Testis (tissue), 3 donors: Measurements from ENCODE around the gene SMYD3. TPM values are rescaled to one million over a fixed set of nuclear protein-coding genes. Genes with fewer than 3 reads are reported as not detected.

Source experiments
- DNase-seq: peaks from one replicate; pipeline ENCODE4 v3.0.0-alpha.2; 2019
- H3K27ac ChIP-seq, 2 donors: fragments of 200-600 bp; sonication (generic); one replicate each; pipeline ENCODE4 v1.5.1; 2019
- H3K27me3 ChIP-seq: fragments of 200-600 bp; sonication (generic); one replicate; pipeline ENCODE4 v1.5.1; 2019
- H3K36me3 ChIP-seq: fragments of 200-600 bp; sonication (generic); one replicate; pipeline ENCODE4 v1.5.1; 2017; ENCODE audit warnings: low read depth; ENCODE audit errors: missing control alignments
- H3K4me1 ChIP-seq: fragments of 200-600 bp; sonication (generic); one replicate; pipeline ENCODE4 v1.5.1; 2019
- H3K4me3 ChIP-seq, 2 donors: fragments of 200-600 bp; sonication (generic); one replicate each; pipeline ENCODE4 v1.5.1; 2017 to 2019
- H3K9me3 ChIP-seq: fragments of 200-600 bp; sonication (generic); one replicate; pipeline ENCODE4 v1.5.1; 2017
- POLR2A ChIP-seq: fragments of 450-650 bp; IDR thresholded peaks from one replicate; pipeline ENCODE4 v1.6.1; 2017; ENCODE audit warnings: antibody characterized with exemption, mild to moderate bottlenecking, moderate library complexity
- WGBS, 2 donors: methylation state at CpG; one replicate each; pipeline ENCODE4 v1.1.5; 2018; 5-methylcytosine and 5-hydroxymethylcytosine counted together
- intact Hi-C: fragments of 100-400 bp; cut with DNase I; formaldehyde crosslinking; loops from one replicate; pipeline ENCODE4 v1.15.1; 2023; ENCODE audit warnings: low total_unique reads
- polyA plus RNA-seq: library from polyadenylated mRNA; stranded (reverse); fragments of 350-450 nt; fragmentation: Illumina TruSeq; extraction: RNeasy Lipid Tissue Mini Kit (QIAGEN cat#74804); gene quantifications from one replicate; pipeline ENCODE4 v1.2.3, GENCODE V29; 2014; ENCODE audit warnings: low read depth, low replicate concordance; ENCODE audit not compliant: insufficient read depth
- total RNA-seq, 2 donors: library from RNA; depleted of rRNA; stranded (reverse); fragments of >200 nt; gene quantifications; one replicate each; pipeline ENCODE4 v1.2.3, GENCODE V29; 2016
- TF ChIP-seq, protein P1 (sequence below), 3 experiments: fragments of 450-650 bp in 2 of 3; fragments of 200-600 bp in 1 of 3; sonication (generic) in 1 of 3; IDR thresholded peaks; one replicate each; pipeline ENCODE4 v1.5.1; 2016 to 2019; ENCODE audit warnings: antibody characterized with exemption in 3 of 3, mild to moderate bottlenecking in 2 of 3, moderate library complexity in 1 of 3

SMYD3 gene
- total and polyA plus RNA-seq, 3 donors from 2014 or later: 23.0 to 38.8 (median 38.7) TPM

GRCh38 chr1:245871915-245872314 is 635.2 kb downstream of the SMYD3 start:
- Histone ChIP-seq H3K4me1 (peaks cover 14% of the 10 kb centered on the region), H3K9me3 (no peaks in the 10 kb centered on the region), H3K4me3 (no peak overlapping the region), H3K36me3 (no peaks in the 10 kb centered on the region), H3K27ac (no peak overlapping the region), H3K27me3 (no peaks in the 10 kb centered on the region)
- DNase-seq: no peak
- WGBS, 2 donors: 94 to 95% methylated on average over 4 of the region's 4 CpGs
- intact Hi-C loops: no loop called here
- TF ChIP-seq, protein P1, sequence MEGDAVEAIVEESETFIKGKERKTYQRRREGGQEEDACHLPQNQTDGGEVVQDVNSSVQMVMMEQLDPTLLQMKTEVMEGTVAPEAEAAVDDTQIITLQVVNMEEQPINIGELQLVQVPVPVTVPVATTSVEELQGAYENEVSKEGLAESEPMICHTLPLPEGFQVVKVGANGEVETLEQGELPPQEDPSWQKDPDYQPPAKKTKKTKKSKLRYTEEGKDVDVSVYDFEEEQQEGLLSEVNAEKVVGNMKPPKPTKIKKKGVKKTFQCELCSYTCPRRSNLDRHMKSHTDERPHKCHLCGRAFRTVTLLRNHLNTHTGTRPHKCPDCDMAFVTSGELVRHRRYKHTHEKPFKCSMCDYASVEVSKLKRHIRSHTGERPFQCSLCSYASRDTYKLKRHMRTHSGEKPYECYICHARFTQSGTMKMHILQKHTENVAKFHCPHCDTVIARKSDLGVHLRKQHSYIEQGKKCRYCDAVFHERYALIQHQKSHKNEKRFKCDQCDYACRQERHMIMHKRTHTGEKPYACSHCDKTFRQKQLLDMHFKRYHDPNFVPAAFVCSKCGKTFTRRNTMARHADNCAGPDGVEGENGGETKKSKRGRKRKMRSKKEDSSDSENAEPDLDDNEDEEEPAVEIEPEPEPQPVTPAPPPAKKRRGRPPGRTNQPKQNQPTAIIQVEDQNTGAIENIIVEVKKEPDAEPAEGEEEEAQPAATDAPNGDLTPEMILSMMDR (IDR thresholded peaks at IDR 0.05): no peak
- TF ChIP-seq POLR2A: no peak

- no peak for DNase-seq
- Histone ChIP-seq H3K36me3 (no peaks in the 10 kb centered on the region), H3K9me3 (no peaks in the 10 kb centered on the region), H3K27me3 (no peaks in the 10 kb centered on the region), H3K4me1 (peaks cover 14% of the 10 kb centered on the region), H3K4me3 (no peak overlapping the region), H3K27ac (no peak overlapping the region)
- TF ChIP-seq, protein P1 (IDR thresholded peaks at IDR 0.05): no peak
- no peak for TF ChIP-seq POLR2A
- intact Hi-C loops: no loop called here
- WGBS, 2 donors: 86 to 88% methylated on average over 2 of the region's 2 CpGs
These were observed 635.9 kb downstream of the SMYD3 start for GRCh38 chr1:245871191-245871590.

DNA sequence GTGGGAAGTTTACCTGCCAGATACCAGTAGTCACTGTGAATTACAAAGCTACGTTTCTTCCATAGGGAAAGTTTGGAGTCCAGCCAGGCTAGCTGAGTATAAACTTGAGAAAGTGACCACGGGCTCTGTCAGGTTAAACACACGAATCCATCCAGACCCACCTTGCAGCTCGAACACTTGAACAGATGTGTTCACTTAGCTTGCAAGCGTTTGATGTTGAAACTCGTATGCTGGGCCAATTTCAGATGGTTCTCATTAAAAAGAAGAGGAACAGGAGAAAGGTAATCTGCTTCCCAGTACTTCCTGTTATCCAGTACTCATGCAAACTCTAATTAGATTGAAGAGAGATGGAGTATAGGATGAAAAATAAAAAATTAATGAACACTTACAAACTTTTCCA is 636.4 kb downstream of the SMYD3 start:
- peaks cover 12% of the 10 kb centered on the region for H3K4me1 ChIP-seq
- TF ChIP-seq POLR2A: no peak
- TF ChIP-seq, protein P1 (IDR thresholded peaks at IDR 0.05): no peak
- H3K36me3 ChIP-seq: no peaks in the 10 kb centered on the region
- H3K4me3 ChIP-seq: no peak overlapping the region
- intact Hi-C loops: no loop called here
- no peaks in the 10 kb centered on the region for H3K9me3 ChIP-seq
- H3K27ac ChIP-seq: no peak overlapping the region
- 92 to 94% methylated on average over 6 of the region's 6 CpGs for WGBS, 2 donors
- no peak for DNase-seq
- no peaks in the 10 kb centered on the region for H3K27me3 ChIP-seq

GRCh38 chr1:245869847-245870246 is 637.2 kb downstream of the SMYD3 start:
- Histone ChIP-seq H3K27me3 (no peaks in the 10 kb centered on the region), H3K27ac (no peak overlapping the region), H3K4me3 (no peak overlapping the region), H3K9me3 (no peaks in the 10 kb centered on the region), H3K4me1 (peaks cover 7% of the 10 kb centered on the region), H3K36me3 (no peaks in the 10 kb centered on the region)
- intact Hi-C loops: no loop called here
- TF ChIP-seq, protein P1 (IDR thresholded peaks at IDR 0.05): no peak
- TF ChIP-seq POLR2A: no peak
- no peak for DNase-seq
- WGBS, 2 donors: 95 to 96% methylated on average over 7 of the region's 7 CpGs

GRCh38 chr1:245867738-245868137 is 639.3 kb downstream of the SMYD3 start:
- intact Hi-C loops: no loop called here
- H3K27me3 ChIP-seq: no peaks in the 10 kb centered on the region
- H3K9me3 ChIP-seq: no peaks in the 10 kb centered on the region
- no peak overlapping the region for H3K4me3 ChIP-seq
- no peaks in the 10 kb centered on the region for H3K36me3 ChIP-seq
- DNase-seq: no peak
- H3K4me1 ChIP-seq: no peaks in the 10 kb centered on the region
- no peak overlapping the region for H3K27ac ChIP-seq
- 58 to 70% methylated on average over 5 of the region's 5 CpGs for WGBS, 2 donors
- TF ChIP-seq POLR2A: no peak
- TF ChIP-seq, protein P1 (IDR thresholded peaks at IDR 0.05): no peak
